ENCODE measurements around the gene SMYD4. TPM values are rescaled to one million over a fixed set of nuclear protein-coding genes. Genes with fewer than 3 reads are reported as not detected.

SMYD4 gene
- total and polyA plus RNA-seq, 2 donors (not counting 1 experiment from before 2014, with no cell fraction given): 5.1 to 11.6 TPM

DNA sequence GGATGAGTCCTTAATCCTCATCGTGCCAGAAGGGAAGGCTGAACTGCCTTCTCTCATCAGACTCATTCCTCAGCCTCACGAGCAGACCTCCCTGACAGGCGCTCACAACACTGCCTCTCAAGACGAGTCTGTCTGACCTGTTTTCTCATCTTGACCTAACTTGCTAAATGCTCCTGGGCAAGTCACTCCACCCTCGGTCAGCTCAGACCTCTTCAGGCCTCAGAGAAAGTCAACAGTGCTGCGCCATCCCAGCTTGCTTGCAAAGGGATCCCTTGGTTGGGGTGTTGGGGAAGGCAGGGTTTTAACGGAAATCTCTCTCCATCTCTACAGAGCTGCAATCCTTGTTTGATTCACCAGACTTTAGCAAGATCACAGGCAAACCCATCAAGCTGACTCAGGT lies 52.8 kb downstream of the SMYD4 start:
- no peak overlapping the region for H3K4me3 ChIP-seq (replicated peaks in 1 of 4; ENCODE audit: control extremely low read depth in 1 of 4, insufficient read depth in 1 of 4, low read depth in 3 of 4, low read length in 4 of 4)
- TF ChIP-seq CTCF (conservative IDR thresholded peaks at IDR 0.05 in 1 of 2, IDR thresholded peaks at IDR 0.05 in 1 of 2; ENCODE audit: low read depth in 1 of 2, low read length in 2 of 2) (no peak), EZH2 (IDR thresholded peaks at IDR 0.05; ENCODE audit: low read length, missing control alignments) (no peak)
- H3K79me2 ChIP-seq (ENCODE audit: control insufficient read depth, insufficient read depth, low read length): no peaks in the 10 kb centered on the region
- DNase-seq (ENCODE audit: low read depth in 2 of 2): no peak
- H3K4me2 ChIP-seq (ENCODE audit: extremely low read depth, insufficient read depth, low read length): no peak overlapping the region
- H4K20me1 ChIP-seq (ENCODE audit: control insufficient read depth, extremely low read depth, insufficient read depth, low read length): no peaks in the 10 kb centered on the region
- H3K9me3 ChIP-seq (ENCODE audit: control insufficient read depth, insufficient read depth, low read depth, low read length): no peaks in the 10 kb centered on the region
- no peak overlapping the region for H2AFZ ChIP-seq (ENCODE audit: low read length)
- H3K27ac ChIP-seq (ENCODE audit: insufficient read depth, low read length): no peak overlapping the region
- H3K36me3 ChIP-seq (ENCODE audit: control insufficient read depth, insufficient read depth, low read length): peaks cover 16% of the 10 kb centered on the region
- no peaks in the 10 kb centered on the region for H3K27me3 ChIP-seq (ENCODE audit: control insufficient read depth, insufficient read depth, low read length)
- peaks cover 9% of the 10 kb centered on the region for H3K4me1 ChIP-seq (ENCODE audit: control insufficient read depth, extremely low read depth, insufficient read depth, low read length)
- H3K9ac ChIP-seq (ENCODE audit: insufficient read depth, low read length): no peak overlapping the region

DNA sequence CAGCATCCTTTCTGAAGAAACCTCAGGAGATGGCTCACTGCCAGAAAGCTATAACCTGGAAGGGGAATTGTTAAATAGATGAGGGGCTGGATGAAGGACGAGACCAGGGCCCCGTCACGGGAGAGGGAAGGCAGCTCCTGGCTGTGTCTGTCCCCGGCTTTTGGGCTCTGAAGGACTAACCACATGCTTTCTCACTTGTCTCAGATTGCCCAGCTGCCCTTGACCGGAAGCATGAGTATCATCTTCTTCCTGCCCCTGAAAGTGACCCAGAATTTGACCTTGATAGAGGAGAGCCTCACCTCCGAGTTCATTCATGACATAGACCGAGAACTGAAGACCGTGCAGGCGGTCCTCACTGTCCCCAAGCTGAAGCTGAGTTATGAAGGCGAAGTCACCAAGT lies 53.4 kb downstream of the SMYD4 start:
- Histone ChIP-seq H4K20me1 (ENCODE audit: control insufficient read depth, extremely low read depth, insufficient read depth, low read length) (no peaks in the 10 kb centered on the region), H3K36me3 (ENCODE audit: control insufficient read depth, insufficient read depth, low read length) (peaks cover 15% of the 10 kb centered on the region), H3K9ac (ENCODE audit: insufficient read depth, low read length) (no peak overlapping the region), H3K9me3 (ENCODE audit: control insufficient read depth, insufficient read depth, low read depth, low read length) (no peaks in the 10 kb centered on the region), H3K4me3 (replicated peaks in 1 of 4; ENCODE audit: control extremely low read depth in 1 of 4, insufficient read depth in 1 of 4, low read depth in 3 of 4, low read length in 4 of 4) (no peak overlapping the region), H3K4me2 (ENCODE audit: extremely low read depth, insufficient read depth, low read length) (no peak overlapping the region), H2AFZ (ENCODE audit: low read length) (no peak overlapping the region), H3K79me2 (ENCODE audit: control insufficient read depth, insufficient read depth, low read length) (no peaks in the 10 kb centered on the region), H3K27ac (ENCODE audit: insufficient read depth, low read length) (no peak overlapping the region), H3K27me3 (ENCODE audit: control insufficient read depth, insufficient read depth, low read length) (no peaks in the 10 kb centered on the region), H3K4me1 (ENCODE audit: control insufficient read depth, extremely low read depth, insufficient read depth, low read length) (peaks cover 8% of the 10 kb centered on the region)
- no peak for TF ChIP-seq CTCF (conservative IDR thresholded peaks at IDR 0.05 in 1 of 2, IDR thresholded peaks at IDR 0.05 in 1 of 2; ENCODE audit: low read depth in 1 of 2, low read length in 2 of 2)
- no peak for DNase-seq (ENCODE audit: low read depth in 2 of 2)

DNA sequence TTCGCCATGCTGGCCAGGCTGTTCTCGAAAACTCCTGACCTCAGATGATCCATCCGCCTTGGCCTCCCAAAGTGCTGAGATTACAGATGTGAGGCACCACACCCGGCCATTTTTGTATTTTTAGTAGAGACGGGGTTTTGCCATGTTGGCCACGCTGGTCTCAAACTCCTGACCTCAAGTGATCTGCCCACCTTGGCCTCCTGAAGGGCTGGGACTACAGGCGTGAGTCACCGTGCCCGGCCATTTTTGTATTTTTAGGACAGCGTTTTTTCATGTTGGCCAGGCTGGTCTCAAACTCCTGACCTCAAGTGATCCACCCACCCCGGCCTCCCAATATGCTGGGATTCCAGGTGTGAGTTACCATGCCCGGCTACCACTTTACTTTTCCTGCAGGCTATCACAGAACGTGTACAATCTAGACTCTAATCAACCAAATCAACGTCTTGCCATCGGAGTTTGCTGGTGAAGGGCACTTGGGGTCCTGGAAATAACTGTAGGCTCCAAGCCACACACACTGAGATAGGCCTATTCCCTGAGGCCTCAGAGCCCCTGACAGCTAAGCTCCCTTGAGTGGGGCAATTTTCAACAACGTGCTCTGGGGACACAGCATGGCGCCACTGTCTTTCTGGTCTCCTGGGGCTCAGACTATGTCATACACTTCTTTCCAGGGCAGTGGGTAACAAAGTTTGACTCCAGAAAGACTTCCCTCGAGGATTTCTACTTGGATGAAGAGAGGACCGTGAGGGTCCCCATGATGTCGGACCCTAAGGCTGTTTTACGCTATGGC lies 55.1 kb downstream of the SMYD4 start:
- Histone ChIP-seq H3K36me3 (ENCODE audit: control insufficient read depth, insufficient read depth, low read length) (peaks cover 12% of the 10 kb centered on the region), H3K9me3 (ENCODE audit: control insufficient read depth, insufficient read depth, low read depth, low read length) (no peaks in the 10 kb centered on the region), H3K4me3 (replicated peaks in 1 of 4; ENCODE audit: control extremely low read depth in 1 of 4, insufficient read depth in 1 of 4, low read depth in 3 of 4, low read length in 4 of 4) (no peak overlapping the region), H2AFZ (ENCODE audit: low read length) (no peak overlapping the region), H3K79me2 (ENCODE audit: control insufficient read depth, insufficient read depth, low read length) (no peaks in the 10 kb centered on the region), H3K27ac (ENCODE audit: insufficient read depth, low read length) (no peak overlapping the region), H3K4me2 (ENCODE audit: extremely low read depth, insufficient read depth, low read length) (no peak overlapping the region), H3K27me3 (ENCODE audit: control insufficient read depth, insufficient read depth, low read length) (no peaks in the 10 kb centered on the region), H3K4me1 (ENCODE audit: control insufficient read depth, extremely low read depth, insufficient read depth, low read length) (peaks cover 3% of the 10 kb centered on the region), H3K9ac (ENCODE audit: insufficient read depth, low read length) (no peak overlapping the region), H4K20me1 (ENCODE audit: control insufficient read depth, extremely low read depth, insufficient read depth, low read length) (no peaks in the 10 kb centered on the region)
- no peak for DNase-seq (ENCODE audit: low read depth in 2 of 2)
- no peak for TF ChIP-seq EZH2 (IDR thresholded peaks at IDR 0.05; ENCODE audit: low read length, missing control alignments)
- TF ChIP-seq CTCF (conservative IDR thresholded peaks at IDR 0.05 in 1 of 2, IDR thresholded peaks at IDR 0.05 in 1 of 2; ENCODE audit: low read depth in 1 of 2, low read length in 2 of 2): no peak

Measured in fibroblast of lung (primary cell).